Fibroblast of the aortic adventitia (primary cell): ENCODE data around the gene SURF6. TPM values are rescaled to one million over a fixed set of nuclear protein-coding genes. Genes with fewer than 3 reads are reported as not detected.

Experiments
- DNase-seq: peaks from one replicate; pipeline ENCODE4 v3.0.0-alpha.2; 2010; ENCODE audit warnings: low read depth
- H3K4me3 ChIP-seq: 2 replicates; pipeline ENCODE4 v1.5.1; 2011; ENCODE audit warnings: low read depth, mild to moderate bottlenecking, control low read depth, low read length, moderate library complexity
- total RNA-seq: library from RNA; depleted of rRNA; stranded (reverse); fragments of >200 nt; gene quantifications from 2 replicates; pipeline ENCODE4 v1.2.3, GENCODE V29; 2012; ENCODE audit warnings: low replicate concordance
- TF ChIP-seq, protein P1 (sequence below): IDR thresholded peaks from 2 replicates; pipeline ENCODE4 v1.5.1; 2011; ENCODE audit warnings: mild to moderate bottlenecking, low read length, control low read depth, inconsistent platforms; ENCODE audit not compliant: insufficient read depth

SURF6 gene
- total RNA-seq, 1 donor = 6.9 TPM

DNA sequence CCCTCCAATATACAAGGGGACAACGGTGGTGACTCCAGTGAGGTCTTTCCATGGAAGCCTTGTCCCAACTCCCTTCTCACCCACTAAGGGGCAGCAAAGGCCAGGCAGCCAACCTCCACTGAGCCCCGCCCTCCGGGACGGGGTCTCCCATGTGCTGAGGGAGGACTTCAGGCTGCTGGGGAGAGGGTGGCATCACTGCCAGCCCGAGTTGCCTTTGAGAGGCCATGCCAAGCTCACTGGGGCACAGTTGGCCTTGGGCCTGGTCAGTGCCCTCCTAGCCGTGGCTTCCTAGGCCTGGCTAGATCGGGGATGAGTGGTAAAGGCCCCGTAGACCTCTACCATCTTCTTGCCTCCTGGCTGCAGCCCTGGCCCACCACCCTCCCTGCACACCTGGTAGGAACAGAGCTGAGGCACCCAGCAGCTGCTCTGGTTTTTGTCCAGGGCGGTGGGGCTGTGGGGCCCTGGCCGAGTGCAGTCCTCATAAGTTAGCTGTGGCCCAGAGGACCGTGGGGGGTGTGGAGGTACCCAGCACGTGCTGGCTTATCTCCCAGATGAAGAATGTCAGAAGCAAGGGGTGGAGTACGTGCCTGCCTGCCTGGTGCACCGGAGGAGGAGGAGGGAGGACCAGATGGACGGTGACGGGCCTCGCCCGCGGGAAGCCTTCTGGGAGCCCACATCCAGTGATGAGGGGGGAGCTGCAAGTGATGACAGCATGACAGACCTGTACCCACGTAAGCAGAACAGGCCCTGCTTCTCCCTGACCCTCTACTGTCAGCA is 23.6 kb upstream of the SURF6 start:
- DNase-seq = no peak
- TF ChIP-seq, protein P1, sequence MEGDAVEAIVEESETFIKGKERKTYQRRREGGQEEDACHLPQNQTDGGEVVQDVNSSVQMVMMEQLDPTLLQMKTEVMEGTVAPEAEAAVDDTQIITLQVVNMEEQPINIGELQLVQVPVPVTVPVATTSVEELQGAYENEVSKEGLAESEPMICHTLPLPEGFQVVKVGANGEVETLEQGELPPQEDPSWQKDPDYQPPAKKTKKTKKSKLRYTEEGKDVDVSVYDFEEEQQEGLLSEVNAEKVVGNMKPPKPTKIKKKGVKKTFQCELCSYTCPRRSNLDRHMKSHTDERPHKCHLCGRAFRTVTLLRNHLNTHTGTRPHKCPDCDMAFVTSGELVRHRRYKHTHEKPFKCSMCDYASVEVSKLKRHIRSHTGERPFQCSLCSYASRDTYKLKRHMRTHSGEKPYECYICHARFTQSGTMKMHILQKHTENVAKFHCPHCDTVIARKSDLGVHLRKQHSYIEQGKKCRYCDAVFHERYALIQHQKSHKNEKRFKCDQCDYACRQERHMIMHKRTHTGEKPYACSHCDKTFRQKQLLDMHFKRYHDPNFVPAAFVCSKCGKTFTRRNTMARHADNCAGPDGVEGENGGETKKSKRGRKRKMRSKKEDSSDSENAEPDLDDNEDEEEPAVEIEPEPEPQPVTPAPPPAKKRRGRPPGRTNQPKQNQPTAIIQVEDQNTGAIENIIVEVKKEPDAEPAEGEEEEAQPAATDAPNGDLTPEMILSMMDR = peak; percentile 30
- no peak overlapping the region for H3K4me3 ChIP-seq

- peak overlapping the region; percentile 90 for H3K4me3 ChIP-seq
- TF ChIP-seq, protein P1 = no peak
- no peak for DNase-seq
Measured at GRCh38 chr9:133357656-133358055, 21.7 kb upstream of the SURF6 start.

- H3K4me3 ChIP-seq = peak within 1 kb of the TSS; percentile 90
- TF ChIP-seq, protein P1 = no peak
- peak; percentile 64 for DNase-seq
Measured at GRCh38 chr9:133356391-133357091, 20.6 kb upstream of the SURF6 start, which contains the start of the genes SURF1 and SURF2. Gene SURF1 (minus strand): TSS chr9:133356487. CDS start chr9:133356453, 34 bp downstream. Gene SURF2 (plus strand): TSS chr9:133356550. CDS start chr9:133356593, 43 bp downstream.

- no peak for DNase-seq
- H3K4me3 ChIP-seq = peak overlapping the region; percentile 90
- TF ChIP-seq, protein P1 = peak; percentile 6
Measured at GRCh38 chr9:133355881-133356357, 19.9 kb upstream of the SURF6 start.

DNA sequence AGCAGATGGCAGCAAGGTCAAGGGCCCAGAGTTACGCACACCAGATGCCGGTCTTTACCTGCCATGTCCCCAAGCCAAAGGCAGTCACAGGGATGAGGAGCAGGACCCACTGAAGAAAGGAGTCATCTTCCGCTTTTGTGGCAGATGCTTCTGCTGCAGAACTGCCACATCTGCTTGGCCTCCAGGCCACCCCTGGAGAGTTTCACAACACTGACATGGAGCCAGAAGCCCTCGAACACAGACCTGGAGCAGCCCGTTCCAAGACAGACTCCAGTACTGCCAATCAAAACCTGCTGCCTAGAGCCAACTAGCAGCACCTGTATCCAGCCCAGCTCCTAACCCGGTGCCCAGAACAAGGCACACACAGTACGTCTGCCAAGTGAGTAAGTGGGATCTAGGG is 18.8 kb upstream of the SURF6 start:
- no peak overlapping the region for H3K4me3 ChIP-seq
- TF ChIP-seq, protein P1 = no peak
- DNase-seq = no peak

DNA sequence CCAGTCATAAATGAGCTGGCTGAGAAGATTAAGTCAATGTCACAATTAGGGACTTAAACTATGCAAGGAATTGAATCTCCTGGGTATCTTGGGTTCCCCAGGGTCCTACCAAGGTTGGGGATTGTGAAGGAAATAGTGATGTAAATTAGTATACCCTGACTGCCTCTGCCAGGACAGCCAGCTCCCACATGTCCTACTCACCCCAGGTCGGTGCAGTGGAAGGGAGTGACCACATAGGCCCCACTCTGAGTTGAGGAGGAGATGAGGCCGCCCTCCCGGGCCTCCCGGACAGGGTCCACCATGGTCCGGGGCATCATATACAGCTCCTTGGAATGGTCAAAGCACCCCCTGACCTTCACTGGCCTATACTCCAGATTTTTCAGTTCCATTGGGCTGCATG is 17.6 kb upstream of the SURF6 start:
- DNase-seq = no peak
- TF ChIP-seq, protein P1 = no peak
- H3K4me3 ChIP-seq = no peak overlapping the region
